Measurements from ENCODE around the gene UBA7. TPM values are rescaled to one million over a fixed set of nuclear protein-coding genes. Genes with fewer than 3 reads are reported as not detected.

The UBA7 gene
- polyA plus RNA-seq, 1 of the 3 experiments (the other 2 are of a cell fraction) = 22.6 TPM

GRCh38 chr3:49792371-49793150 is 21.2 kb downstream of the UBA7 start:
- Histone ChIP-seq H3K9me3 (no peaks in the 10 kb centered on the region), H2AFZ (ENCODE audit: low read depth) (no peak overlapping the region), H3F3A (replicated peaks; ENCODE audit: insufficient read depth) (no peaks in the 10 kb centered on the region), H3K9ac (no peak overlapping the region), H3K79me2 (ENCODE audit: insufficient read depth) (no peaks in the 10 kb centered on the region), H3K36me3 (replicated peaks in 1 of 2; ENCODE audit: control insufficient read depth in 1 of 2, insufficient read depth in 2 of 2, low read length in 1 of 2) (no peaks in the 10 kb centered on the region), H3K4me1 (ENCODE audit: control insufficient read depth in 1 of 2, insufficient read depth in 2 of 2, low read depth in 1 of 2, low read length in 1 of 2) (no peaks in the 10 kb centered on the region), H3K9me2 (no peaks in the 10 kb centered on the region), H3K27me3 (ENCODE audit: insufficient read depth) (no peaks in the 10 kb centered on the region), H4K20me1 (ENCODE audit: insufficient read depth) (no peaks in the 10 kb centered on the region), H3K27ac (ENCODE audit: low read depth in 2 of 2, low read length in 1 of 2) (no peak overlapping the region), H3K4me3 (ENCODE audit: low read depth in 2 of 2, low read length in 1 of 2) (no peak overlapping the region), H3K4me2 (no peak overlapping the region)
- peak; percentile 3 for DNase-seq
- TF ChIP-seq CHD2 (IDR thresholded peaks at IDR 0.05; ENCODE audit: low read length, partially characterized antibody) (no peak), FOSL2 (IDR thresholded peaks at IDR 0.05; ENCODE audit: borderline replicate concordance, low read depth) (no peak), ZBTB33 (IDR thresholded peaks at IDR 0.05; ENCODE audit: borderline replicate concordance, low read depth) (no peak), FOXM1 (IDR thresholded peaks at IDR 0.05; ENCODE audit: low read depth) (no peak), SIN3A (IDR thresholded peaks at IDR 0.05; ENCODE audit: borderline replicate concordance, low read depth, low read length) (no peak), PBX3 (IDR thresholded peaks at IDR 0.05) (no peak), ELF1 (IDR thresholded peaks at IDR 0.05) (no peak), EP300 (IDR thresholded peaks at IDR 0.05; ENCODE audit: borderline replicate concordance in 1 of 2, low read depth in 1 of 2, low read length in 1 of 2) (no peak), RAD21 (IDR thresholded peaks at IDR 0.05; ENCODE audit: low read length) (no peak), NRF1 (IDR thresholded peaks at IDR 0.05; ENCODE audit: low read depth, low read length) (no peak), USF1 (IDR thresholded peaks at IDR 0.05; ENCODE audit: borderline replicate concordance, low read depth) (no peak), GABPA (IDR thresholded peaks at IDR 0.05; ENCODE audit: low read depth) (no peak), RXRA (IDR thresholded peaks at IDR 0.05; ENCODE audit: borderline replicate concordance, low read depth) (no peak), RCOR1 (IDR thresholded peaks at IDR 0.05; ENCODE audit: low read length) (no peak), CTCF (IDR thresholded peaks at IDR 0.05) (no peak), NFIC (IDR thresholded peaks at IDR 0.05; ENCODE audit: borderline replicate concordance) (no peak), MXI1 (IDR thresholded peaks at IDR 0.05; ENCODE audit: low read depth, low read length) (no peak), USF2 (IDR thresholded peaks at IDR 0.05; ENCODE audit: borderline replicate concordance, low read depth, low read length) (no peak)
- WGBS (ENCODE audit: low lambda C conversion rate) = 75% methylated on average over 6 of the region's 10 CpGs
- ChIA-PET CTCF (interaction anchor here (1.1 to 2.7 kb wide), 2 partner anchors 10 to 47 kb away, joined by 4 to 10 read pairs; partner anchors contain the start of gene INKA1), POLR2A (no interaction called here)

Measured in SK-N-SH (cell line).